Measurements from ENCODE around the gene SMARCA1. TPM values are rescaled to one million over a fixed set of nuclear protein-coding genes. Genes with fewer than 3 reads are reported as not detected.

The SMARCA1 gene
- total and polyA plus RNA-seq, 2 of the 13 experiments (the other 11 are each of a cell fraction or from before 2014, with no cell fraction given): 97.7 to 145 TPM

GRCh38 chrX:129525162-129525561, 1.9 kb upstream of the SMARCA1 start (continued):
- TF ChIP-seq, protein P1, sequence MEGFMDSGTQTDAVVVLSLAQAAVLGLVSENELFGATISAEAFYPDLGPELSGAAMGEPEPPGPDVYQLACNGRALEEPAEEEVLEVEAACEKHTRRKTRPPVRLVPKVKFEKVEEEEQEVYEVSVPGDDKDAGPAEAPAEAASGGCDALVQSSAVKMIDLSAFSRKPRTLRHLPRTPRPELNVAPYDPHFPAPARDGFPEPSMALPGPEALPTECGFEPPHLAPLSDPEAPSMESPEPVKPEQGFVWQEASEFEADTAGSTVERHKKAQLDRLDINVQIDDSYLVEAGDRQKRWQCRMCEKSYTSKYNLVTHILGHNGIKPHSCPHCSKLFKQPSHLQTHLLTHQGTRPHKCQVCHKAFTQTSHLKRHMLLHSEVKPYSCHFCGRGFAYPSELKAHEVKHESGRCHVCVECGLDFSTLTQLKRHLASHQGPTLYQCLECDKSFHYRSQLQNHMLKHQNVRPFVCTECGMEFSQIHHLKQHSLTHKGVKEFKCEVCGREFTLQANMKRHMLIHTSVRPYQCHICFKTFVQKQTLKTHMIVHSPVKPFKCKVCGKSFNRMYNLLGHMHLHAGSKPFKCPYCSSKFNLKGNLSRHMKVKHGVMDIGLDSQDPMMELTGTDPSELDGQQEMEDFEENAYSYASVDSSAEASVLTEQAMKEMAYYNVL (CRISPR knock-in tag; IDR thresholded peaks at IDR 0.05; ENCODE audit: borderline replicate concordance): peak; percentile 50; the same call in 1 of the 2 replicates
- TF ChIP-seq, protein P2, sequence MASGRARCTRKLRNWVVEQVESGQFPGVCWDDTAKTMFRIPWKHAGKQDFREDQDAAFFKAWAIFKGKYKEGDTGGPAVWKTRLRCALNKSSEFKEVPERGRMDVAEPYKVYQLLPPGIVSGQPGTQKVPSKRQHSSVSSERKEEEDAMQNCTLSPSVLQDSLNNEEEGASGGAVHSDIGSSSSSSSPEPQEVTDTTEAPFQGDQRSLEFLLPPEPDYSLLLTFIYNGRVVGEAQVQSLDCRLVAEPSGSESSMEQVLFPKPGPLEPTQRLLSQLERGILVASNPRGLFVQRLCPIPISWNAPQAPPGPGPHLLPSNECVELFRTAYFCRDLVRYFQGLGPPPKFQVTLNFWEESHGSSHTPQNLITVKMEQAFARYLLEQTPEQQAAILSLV (CRISPR knock-in tag; IDR thresholded peaks at IDR 0.05; ENCODE audit: borderline replicate concordance): no peak
- TF ChIP-seq TOPORS (CRISPR knock-in tag; IDR thresholded peaks at IDR 0.05) (no peak), ZNF800 (CRISPR knock-in tag; IDR thresholded peaks at IDR 0.05) (no peak), ZNF580 (CRISPR knock-in tag; IDR thresholded peaks at IDR 0.05; ENCODE audit: borderline replicate concordance, low read depth) (no peak), ZBTB20 (CRISPR knock-in tag; IDR thresholded peaks at IDR 0.05; ENCODE audit: borderline replicate concordance, low read depth) (peak; percentile 80; the same call in 1 of the 2 replicates), ZNF562 (CRISPR knock-in tag; IDR thresholded peaks at IDR 0.05; ENCODE audit: borderline replicate concordance) (no peak), SPEN (CRISPR knock-in tag; IDR thresholded peaks at IDR 0.05; ENCODE audit: low read depth) (peak; percentile 30; the same call in 1 of the 2 replicates), STAG1 (CRISPR knock-in tag; IDR thresholded peaks at IDR 0.05) (no peak), HNRNPL (IDR thresholded peaks at IDR 0.05; ENCODE audit: low read depth, low read length) (no peak), ZNF780A (CRISPR knock-in tag; IDR thresholded peaks at IDR 0.05) (no peak), ZNF816 (CRISPR knock-in tag; IDR thresholded peaks at IDR 0.05; ENCODE audit: borderline replicate concordance) (no peak), ELF3 (CRISPR knock-in tag; IDR thresholded peaks at IDR 0.05) (peak; percentile 64; the same call in 1 of the 2 replicates), ZNF136 (CRISPR knock-in tag; IDR thresholded peaks at IDR 0.05; ENCODE audit: low read depth) (no peak)
- TF ChIP-seq, protein P3, sequence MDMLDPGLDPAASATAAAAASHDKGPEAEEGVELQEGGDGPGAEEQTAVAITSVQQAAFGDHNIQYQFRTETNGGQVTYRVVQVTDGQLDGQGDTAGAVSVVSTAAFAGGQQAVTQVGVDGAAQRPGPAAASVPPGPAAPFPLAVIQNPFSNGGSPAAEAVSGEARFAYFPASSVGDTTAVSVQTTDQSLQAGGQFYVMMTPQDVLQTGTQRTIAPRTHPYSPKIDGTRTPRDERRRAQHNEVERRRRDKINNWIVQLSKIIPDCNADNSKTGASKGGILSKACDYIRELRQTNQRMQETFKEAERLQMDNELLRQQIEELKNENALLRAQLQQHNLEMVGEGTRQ (IDR thresholded peaks at IDR 0.05; ENCODE audit: low read depth, low read length): no peak
- TF ChIP-seq, protein P3 (CRISPR knock-in tag; IDR thresholded peaks at IDR 0.05; ENCODE audit: borderline replicate concordance): no peak
- TF ChIP-seq, protein P4, sequence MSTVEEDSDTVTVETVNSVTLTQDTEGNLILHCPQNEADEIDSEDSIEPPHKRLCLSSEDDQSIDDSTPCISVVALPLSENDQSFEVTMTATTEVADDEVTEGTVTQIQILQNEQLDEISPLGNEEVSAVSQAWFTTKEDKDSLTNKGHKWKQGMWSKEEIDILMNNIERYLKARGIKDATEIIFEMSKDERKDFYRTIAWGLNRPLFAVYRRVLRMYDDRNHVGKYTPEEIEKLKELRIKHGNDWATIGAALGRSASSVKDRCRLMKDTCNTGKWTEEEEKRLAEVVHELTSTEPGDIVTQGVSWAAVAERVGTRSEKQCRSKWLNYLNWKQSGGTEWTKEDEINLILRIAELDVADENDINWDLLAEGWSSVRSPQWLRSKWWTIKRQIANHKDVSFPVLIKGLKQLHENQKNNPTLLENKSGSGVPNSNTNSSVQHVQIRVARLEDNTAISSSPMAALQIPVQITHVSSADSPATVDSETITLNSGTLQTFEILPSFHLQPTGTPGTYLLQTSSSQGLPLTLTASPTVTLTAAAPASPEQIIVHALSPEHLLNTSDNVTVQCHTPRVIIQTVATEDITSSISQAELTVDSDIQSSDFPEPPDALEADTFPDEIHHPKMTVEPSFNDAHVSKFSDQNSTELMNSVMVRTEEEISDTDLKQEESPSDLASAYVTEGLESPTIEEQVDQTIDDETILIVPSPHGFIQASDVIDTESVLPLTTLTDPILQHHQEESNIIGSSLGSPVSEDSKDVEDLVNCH (CRISPR knock-in tag; IDR thresholded peaks at IDR 0.05): no peak
- TF ChIP-seq, protein P5, sequence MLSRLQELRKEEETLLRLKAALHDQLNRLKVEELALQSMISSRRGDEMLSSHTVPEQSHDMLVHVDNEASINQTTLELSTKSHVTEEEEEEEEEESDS (CRISPR knock-in tag; IDR thresholded peaks at IDR 0.05; ENCODE audit: borderline replicate concordance): 0 out of 2 replicates have a peak, but pooled peaks have one; percentile 45
